Middle frontal gyrus (tissue), 1 donor: ENCODE data around the gene AGPAT4.
"Not testable (repeated sequence)": the region's sequence is repeated elsewhere in the genome, so short reads cannot be mapped to it uniquely, and the experiment has no call there.

Experiments
- DNase-seq: peaks from one replicate; pipeline ENCODE4 v3.0.0-alpha.2; 2015; ENCODE audit warnings: low spot score; ENCODE audit errors: extremely low spot score

Gene AGPAT4

DNA sequence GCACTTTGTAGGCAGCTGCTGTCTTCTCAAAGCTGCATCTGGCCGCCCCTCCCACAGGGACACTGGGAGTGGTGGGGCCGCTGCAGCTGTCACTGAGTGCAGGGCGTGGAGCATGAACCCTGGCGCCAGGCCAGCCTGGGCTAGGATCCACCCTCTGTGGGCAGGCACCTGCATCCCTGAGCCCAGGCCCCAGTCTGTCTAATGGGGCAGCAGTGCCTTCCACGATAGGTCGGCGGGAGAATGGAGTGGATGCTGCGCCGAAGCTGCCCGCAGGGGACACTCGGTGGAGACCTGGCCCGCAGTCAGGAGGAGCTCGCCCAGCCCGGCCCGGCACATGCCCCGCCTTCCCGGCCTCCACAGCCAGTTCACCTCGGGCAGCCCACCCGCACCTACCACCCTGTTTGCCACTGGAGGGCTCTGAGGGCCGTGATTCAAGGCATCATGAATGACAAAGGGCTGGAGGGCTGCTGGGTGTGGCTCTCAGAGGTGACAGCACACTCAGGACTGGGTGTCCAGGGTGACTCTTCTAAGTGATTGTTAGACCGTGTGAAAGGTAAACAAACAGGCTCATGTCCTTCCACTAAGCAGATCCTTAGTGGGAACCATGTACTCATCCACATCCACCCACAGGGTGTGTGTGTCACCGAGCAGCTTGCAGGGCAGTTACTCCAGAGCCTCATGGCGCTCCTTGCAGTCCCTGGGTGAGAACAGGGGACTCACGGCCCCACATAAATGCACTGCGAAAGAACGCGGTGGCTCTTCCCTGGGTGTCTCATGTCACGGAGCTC lies 133.9 kb downstream of the AGPAT4 start:
- no peak for DNase-seq

DNA sequence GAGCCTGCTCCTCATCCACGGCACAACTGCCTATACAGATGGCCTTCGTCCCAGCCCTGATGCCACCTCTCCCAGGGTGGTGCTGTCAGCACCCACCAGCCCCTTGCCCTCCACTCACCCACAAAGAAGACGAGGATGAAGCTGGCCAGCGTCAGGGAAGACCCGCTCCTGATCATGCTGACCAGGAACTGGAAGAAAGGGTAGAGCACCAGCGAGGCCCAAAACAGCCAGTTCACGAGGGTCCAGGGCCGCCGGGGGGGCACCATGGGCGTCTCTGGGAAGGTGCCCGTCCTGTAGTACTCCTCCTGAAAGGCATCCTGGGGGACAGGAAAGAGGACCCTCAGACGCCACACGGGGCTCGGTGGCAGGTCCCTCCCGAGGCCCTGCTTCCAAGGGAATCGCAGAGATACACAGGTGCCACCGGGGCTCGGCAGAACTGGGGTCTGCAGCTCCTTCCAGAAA lies 134.5 kb downstream of the AGPAT4 start:
- no peak for DNase-seq

DNA sequence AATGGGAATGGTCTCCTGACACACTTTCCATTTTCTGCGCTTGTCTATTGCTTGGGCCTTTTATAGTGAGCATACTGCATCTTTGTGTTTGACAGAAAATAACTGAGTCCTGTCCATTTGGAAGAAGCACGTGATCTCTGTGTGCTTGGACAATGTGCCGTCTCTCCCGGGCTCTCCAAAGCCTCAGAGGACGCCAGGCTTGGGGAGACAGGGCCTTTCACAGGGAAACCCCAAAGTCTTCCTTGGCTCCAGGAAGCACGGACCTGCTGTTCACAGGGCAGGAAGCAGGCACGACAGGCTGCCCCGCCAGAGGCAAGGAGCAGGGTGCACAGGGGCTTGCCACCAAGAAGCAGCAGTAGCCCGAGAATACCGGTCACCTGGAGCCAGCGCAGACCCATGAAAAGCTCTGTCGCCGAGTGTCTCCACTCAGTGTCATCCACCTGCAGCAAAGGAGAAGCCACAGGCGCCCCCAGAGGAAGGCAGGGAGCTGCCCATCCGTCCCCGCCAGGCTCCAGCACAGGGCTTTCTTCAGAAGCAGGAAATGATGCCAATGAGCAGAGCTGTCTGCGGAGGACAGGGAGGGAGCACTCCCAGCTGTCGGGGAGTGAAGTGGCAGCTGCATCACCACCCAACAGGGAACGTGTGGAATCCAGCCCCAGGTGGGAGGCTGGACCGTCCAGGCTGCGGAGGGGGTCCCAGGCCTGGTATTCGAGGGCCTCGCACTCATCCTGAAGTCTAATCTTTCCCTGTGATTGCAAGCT lies 135.1 kb downstream of the AGPAT4 start:
- no peak for DNase-seq

DNA sequence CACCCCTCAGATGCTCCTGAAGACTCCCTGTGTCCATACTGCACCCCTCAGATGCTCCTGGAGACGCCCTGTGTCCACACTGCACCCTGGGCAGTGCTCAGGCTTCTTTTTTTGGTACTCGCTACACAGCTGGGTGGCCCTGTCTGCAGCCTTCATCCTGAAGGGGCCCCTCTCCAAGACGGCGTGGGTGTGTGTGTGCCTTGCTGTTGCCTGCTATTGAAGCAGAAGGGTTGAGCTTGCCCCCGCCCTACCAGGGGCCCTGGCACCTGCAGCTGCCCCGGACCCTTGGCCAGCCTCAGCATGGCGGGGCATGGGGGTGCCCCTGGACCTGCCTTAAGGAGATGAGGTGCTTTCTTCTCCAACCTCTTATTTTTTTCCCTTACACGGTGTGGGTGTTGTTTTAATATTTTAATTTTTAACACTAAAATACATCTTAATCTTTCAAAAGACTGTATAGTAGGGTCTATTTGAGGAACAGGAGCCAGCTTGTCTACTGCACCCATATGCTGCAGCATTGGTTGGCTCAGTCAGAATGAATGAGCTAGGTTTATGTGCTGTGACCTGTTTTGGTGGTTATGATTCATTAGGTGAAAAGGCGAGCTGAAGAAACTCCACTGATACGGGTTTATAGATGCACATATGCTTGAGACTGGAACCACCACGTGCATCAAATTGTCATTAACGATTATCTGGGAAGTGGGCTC lies 135.9 kb downstream of the AGPAT4 start:
- no peak for DNase-seq

DNA sequence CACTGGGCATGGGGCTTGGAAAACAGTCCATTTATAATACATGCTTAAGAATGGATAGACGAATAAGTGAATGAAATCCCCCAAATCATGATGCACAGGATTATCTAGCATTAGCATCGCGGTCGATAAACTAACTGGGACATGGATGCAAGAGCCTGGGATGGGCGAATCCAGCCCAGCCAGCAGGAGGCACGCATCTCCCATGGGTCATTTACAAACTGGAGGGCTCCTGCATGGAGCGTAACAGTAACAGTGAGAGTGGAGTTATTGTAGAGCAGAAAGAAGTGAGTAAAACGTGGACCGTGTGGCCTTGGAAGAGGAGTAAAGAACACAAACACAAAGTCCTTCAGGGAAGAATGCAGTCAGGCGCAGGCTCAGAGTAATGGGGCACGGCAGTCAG lies 136.5 kb downstream of the AGPAT4 start:
- DNase-seq: no peak

DNA sequence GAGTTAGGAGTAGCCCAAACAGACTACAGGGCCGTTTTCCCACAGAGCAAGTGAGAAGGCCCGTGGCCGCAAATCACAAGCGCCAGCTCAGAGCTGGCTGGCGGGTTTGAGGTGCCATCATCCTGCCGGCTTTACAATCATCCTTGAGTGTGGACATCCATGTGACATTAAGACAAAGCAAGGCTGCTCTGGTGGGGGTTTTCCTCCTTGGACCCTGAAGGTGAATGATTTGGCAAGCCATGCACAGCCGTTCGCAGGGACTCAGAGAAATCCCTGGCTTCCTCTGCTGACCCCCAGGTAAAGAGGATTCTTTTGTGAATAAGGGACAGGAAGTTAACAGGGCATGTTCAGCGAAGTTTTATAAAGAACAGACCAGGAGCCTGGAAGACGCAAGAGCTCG lies 137.2 kb downstream of the AGPAT4 start:
- no peak for DNase-seq

DNA sequence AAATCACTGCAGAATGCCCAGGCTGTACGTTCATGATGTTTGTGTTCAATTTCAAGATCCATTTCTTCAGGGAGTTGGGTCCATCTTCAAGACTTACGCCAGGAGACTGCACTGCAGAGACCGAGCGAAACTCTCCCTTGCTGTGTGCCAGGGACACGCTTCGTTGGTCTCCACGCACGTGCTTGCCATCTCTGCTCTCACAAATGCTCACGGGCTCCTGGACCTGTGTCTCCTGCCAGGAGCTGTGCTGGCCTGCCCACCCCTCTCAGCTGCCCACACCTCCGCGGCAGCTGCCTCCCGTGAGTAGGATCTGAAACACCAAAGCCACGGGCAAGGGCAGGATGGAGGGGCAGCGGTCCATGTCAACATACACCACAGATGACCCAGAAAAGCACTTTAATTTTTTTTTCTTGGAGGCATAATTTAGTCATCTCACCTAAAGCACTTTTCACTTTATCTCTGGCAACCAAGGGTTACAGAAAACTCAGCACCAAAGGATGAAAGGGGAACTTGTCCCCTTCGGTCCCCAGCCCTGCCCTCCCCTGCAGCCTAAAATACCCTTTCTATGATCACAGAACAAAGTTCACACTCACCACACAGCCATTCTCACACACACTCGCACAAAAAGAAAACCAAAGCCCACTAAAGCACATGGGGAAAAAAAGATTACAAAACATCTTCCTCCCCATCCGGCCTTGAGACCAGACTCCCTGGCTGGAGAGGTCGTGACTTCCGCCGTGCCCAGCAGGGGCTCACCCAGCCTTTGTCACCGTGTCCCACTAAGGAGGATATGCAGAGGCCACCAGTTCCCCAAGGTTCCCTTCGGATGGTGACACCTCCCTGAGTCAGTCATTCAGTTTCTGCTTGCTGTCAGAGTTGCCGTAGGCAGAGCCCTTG lies 137.9 kb downstream of the AGPAT4 start:
- DNase-seq: no peak

DNA sequence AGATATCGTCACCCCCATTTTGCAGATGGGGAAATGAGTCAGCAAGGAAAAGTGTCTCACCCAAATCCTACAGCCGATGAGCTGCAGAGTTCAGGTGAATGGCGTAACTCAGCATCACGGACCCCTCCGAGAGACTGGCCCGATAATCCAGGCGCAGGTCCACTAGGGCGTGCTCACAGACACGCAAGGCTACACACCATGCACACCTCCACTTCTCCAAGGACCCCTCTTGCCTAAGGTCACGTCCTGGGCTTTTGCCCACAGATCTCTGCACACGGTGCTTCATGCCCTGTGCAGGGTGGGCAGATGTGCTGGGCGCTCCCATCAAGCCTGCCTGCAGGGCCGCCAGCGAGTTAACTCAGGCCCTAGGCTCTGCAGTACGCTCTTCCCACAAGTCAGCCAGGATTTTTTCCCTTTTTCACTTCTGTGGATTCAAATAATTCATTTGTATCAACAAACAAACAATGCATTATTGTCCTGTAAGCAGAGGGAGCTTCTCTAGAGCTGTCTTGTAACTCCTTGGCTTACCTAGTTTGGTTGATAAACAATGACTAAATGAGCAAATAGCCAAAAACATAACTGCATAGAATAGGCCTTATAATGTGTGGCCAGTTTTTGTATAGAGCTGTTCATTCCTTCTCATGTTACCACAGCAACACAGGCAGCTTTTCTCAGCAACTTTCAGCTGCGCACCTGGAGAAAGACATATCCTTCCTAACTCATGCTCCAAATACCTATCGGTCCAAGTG lies 139.1 kb downstream of the AGPAT4 start:
- no peak for DNase-seq

DNA sequence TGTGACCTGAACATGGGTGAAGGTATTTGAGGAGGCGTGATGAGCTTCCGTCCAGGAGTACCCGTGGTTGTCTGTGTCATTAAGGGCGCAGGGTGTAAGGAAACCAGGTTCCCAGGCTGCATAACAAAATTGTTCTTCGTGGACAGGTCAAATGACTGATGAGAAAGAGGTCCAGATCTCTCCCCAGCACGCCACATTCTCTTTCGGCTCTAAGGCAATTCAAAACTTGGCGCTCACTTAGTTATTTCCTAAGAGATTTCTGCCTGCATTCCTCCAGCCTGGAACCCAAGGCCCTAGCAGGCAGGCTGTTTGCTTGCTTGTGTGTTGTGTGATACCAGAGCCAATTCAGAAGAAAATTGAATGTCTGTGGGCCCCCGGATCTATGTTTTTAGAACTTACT lies 139.9 kb downstream of the AGPAT4 start:
- no peak for DNase-seq

DNA sequence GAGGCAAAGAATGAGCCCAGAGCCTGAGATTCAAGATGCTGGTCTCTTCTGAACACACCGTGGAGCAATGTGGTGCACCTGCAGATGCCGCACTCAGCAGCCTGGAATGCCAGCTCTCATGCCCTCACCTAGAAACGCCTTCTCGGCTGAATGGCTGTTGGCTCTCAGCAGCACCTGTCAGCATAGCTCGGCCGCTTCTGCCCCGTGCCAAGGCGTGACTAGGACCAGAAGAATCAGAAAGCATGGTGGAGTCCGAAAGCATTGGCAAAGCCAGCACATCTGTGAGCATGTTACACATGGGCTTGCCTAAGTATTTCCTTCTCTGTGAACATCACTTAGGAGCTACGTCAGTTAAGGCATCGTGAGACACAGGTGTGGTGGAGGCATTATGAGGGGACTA lies 141.5 kb downstream of the AGPAT4 start:
- no peak for DNase-seq

DNA sequence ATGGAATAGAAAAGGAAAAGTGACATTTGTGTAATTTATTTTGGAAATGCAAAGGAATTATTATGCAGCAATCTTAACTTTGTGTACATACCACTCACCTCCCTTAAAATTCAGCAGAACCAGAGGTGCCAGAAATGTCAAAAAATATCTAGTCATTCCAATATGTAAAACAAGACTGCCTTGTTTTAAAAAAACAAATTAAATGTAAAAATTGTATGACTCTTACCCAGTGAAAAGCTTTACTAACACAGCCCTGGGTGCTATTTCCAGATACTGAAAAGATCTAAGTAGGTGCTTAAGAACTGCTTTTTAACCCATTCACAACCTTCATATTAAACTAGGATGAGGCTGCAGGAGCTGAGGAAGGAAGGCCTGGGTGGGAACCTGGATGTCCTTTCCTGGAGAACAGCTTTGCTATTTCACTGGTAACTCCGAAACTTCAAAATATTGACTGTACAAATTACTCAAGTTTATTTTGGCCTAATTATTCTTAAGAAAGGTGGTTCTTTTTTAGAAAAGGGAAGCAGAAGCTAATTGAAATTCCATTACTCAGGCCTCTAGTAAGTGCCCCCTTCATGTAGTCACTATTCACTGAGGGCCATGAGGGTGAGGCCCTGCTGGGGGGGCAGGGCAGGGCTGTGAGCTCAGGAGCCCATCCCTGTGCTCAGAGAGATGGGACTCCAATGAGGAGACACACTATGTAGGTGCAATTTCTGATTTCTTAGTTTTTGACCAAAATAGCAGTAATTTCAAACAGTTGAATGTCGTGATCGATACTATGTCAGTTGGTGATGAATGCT lies 142.7 kb downstream of the AGPAT4 start:
- no peak for DNase-seq

DNA sequence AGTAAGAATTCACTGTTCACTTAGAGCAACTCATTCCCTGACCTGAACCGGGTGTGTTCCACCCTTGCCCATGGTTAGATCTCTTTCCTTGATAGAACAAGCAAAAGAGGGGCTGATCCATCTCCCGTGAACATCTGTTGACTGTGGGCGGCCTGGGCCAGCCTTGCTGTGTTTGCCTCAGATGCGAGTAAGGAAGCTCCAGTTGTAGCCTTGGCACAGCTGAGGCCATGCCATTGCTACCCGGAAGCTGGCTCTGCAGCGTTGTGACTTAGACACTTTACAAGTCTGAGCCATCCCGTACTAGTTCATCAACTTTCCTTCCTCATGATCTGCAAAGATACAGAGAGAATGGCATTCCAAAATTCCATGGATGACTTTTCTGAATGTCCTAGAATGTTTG lies 143.3 kb downstream of the AGPAT4 start:
- DNase-seq: no peak

DNA sequence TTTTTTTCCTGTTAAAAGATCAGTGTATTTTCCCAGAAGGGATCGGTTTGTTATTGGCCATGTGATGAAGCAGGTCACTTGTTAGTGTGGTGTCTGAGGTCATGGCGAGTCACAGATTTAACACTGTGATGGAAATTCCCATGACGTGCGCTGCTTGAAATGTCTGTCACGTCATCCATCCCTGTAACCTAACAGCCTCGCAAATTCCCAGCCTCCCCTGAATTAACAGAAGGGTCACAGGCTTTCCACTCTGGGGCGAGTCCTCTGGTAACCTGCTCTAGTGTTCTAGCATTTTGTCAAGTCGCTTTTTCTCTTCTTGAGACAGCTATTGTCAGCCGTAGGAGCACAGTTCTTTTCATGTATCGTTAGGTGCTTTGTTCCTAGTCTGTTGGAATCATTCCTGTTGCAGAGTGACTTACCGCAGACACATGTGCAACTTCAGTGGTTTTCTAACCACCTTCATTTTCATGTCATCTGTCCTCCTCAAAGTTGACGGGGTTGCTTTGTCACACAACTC lies 145.1 kb downstream of the AGPAT4 start:
- no peak for DNase-seq

DNA sequence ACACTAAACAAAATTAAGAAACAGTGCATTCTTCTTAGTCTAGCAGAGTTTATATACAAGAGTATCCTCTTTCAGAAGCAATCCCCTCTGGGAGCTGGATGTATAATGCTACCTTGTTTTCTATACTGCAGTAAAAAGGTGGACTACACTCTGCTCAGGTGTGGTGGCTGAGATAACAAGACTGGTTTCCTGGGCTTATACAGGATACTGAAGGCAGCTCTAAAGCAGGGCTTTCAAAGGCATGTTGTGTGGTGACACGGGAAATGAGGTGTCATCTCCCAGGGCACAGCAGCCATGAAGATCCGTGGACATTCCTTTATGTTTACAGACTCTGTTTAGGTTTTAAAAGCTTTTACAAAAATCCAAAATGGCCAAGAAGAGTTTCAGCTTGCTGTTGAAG lies 145.6 kb downstream of the AGPAT4 start:
- no peak for DNase-seq

DNA sequence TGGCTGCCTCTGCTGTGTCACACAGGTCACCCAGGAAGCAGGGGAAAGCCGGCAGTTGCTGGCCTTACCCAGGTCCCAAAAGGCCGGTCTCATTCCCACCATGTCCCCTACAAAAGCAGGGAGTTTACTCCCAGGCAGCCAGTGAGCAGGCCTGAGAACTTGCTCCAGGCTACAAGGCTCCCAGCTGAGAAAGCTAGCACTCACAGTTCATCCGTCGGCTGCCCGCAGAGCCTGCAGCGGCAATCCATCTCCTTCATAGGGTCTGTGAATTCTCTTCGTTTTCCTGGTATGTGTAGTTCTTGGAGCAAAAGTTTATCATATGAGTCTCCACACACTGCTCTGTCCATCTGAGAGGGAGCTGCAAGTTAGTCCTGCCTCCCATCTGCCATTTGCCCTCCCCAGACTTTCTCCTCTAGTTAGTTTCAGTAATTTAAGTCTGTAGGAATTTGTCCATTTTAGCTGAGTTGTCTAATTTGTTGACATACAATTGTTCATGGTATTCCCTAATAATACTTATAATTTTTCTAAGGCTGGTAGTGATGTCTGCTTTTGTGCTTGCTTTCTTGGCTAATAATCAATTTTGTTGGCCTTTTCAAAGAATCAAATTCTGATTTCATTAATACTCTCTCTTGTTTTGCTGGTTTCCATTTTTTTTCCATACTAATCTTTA lies 146.7 kb downstream of the AGPAT4 start:
- no peak for DNase-seq

DNA sequence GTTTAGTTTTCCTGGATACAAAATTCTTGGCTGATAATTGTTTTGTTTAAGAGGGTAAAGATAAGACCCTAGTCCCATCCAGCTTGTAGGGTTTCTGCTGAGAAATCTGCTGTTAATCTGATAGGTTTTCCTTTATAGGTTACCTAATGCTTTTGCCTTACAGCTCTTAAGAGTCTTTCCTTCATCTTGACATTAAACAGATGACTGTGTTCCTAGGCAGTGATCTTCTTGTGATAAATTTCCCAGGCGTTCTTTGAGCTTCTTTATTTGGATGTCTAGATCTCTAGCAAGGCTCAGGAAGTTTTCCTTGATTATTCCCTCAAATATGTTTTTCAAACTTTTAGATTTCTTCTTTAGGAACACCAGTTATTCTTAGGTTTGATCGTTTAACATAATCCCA lies 148.3 kb downstream of the AGPAT4 start:
- no peak for DNase-seq

DNA sequence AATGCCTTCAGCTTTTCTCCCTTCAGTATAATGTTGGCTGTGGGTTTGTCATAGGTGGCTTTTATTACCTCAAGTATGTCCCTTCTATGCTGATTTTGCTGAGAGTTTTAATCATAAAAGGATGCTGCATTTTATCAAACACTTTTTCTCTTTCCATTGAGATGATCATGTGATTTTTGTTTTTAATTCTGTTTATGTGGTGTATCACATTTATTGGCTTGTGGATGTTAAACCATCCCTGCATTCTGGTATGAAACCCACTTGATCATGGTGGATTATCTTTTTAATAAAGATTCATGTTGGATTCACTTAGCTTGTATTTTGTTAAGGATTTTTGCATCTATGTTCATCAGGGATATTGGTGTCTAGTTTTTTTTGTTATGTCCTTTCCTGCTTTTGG lies 150.5 kb downstream of the AGPAT4 start:
- not testable (repeated sequence) for DNase-seq

DNA sequence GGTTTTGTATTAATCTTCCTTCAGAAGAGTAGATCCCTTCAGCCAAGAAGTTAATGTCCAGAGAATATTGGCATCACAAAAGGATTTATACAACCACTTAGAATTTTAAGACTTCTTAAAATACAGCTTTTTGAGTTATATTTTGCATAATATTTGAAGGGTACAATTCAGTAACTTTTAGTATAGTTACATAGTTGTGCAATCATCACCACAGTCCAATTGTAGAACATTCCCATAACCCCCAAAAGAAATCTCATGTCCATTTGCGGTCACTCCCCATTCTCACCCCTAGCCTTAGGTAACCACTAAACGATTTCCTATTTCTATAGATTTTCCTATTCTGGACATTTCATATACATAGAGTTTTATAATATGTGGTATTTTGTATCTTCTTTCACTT lies 155.9 kb downstream of the AGPAT4 start:
- no peak for DNase-seq

DNA sequence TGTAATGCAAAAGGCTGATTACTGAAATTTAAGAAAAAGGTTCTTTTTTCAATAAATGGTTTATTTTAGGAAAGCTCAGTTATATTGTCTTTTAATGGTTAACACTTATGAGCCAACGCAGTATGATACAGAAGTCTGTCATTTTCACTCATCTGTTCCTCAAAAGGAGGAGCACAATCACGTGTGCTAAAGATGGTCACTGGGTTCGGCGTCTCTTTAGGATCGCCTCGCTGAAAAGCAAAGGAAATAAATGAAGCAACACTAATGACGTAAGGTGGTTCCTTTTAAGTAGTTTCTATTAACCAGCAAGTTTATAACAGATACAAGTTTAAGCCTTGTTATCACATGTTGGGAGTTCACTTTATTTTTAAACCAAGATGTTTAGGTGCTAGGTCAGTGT lies 156.6 kb downstream of the AGPAT4 start:
- DNase-seq: no peak
